ENCODE results near the gene SURF2. TPM values are rescaled to one million over a fixed set of nuclear protein-coding genes. Genes with fewer than 3 reads are reported as not detected.

SURF2 gene
- total RNA-seq, 1 experiment from 2014 or later = 103 TPM

- no peak overlapping the region for H2AFZ ChIP-seq (ENCODE audit: low read length)
- no peaks in the 10 kb centered on the region for H3K27me3 ChIP-seq (ENCODE audit: low read length)
- no peaks in the 10 kb centered on the region for H4K20me1 ChIP-seq (ENCODE audit: low read length)
- no peaks in the 10 kb centered on the region for H3K4me1 ChIP-seq (ENCODE audit: insufficient read depth, low read length)
- DNase-seq = no peak
- BruUV-seq (replicated peaks) = no TSS peak
- no peaks in the 10 kb centered on the region for H3K9me3 ChIP-seq (ENCODE audit: low read length)
- no peak for TF ChIP-seq EZH2phosphoT487 (IDR thresholded peaks at IDR 0.05; ENCODE audit: borderline replicate concordance, low read length)
- no peak for TF ChIP-seq EZH2 (IDR thresholded peaks at IDR 0.05; ENCODE audit: low read length, unreplicated experiment)
- no peak for TF ChIP-seq CTCF (conservative IDR thresholded peaks at IDR 0.05; ENCODE audit: low read depth, low read length)
- intact Hi-C loops (cut with micrococcal nuclease) = no loop called here
- POLR2A ChIA-PET (ENCODE audit: unreplicated experiment) = no interaction called here
- no peak overlapping the region for H3K9ac ChIP-seq (ENCODE audit: low read length)
- H3K79me2 ChIP-seq (ENCODE audit: low read length) = no peaks in the 10 kb centered on the region
- H3K4me3 ChIP-seq (ENCODE audit: low read length) = no peak overlapping the region
- ATAC-seq = no peak
- H3K27ac ChIP-seq (ENCODE audit: low read length) = no peak overlapping the region
- CTCF ChIA-PET = no interaction called here
- no peaks in the 10 kb centered on the region for H3F3A ChIP-seq (ENCODE audit: low read length, unreplicated experiment)
- no peak overlapping the region for H3K4me2 ChIP-seq (ENCODE audit: low read length)
- no peaks in the 10 kb centered on the region for H3K9me2 ChIP-seq (replicated peaks; ENCODE audit: low read length)
- H3K36me3 ChIP-seq (ENCODE audit: low read depth, low read length) = peaks cover 17% of the 10 kb centered on the region; the same call in 1 of the 2 replicates
Measured at GRCh38 chr9:133408042-133408441, 51.7 kb downstream of the SURF2 start.

Other genes starting within 250 kb of the SURF2 start
- 30.5 and 32.2 TPM in 2 replicates for gene RALGDS, start 235.3 kb upstream of the SURF2 start, total RNA-seq (2014; rRNA removed)
- gene GBGT1, start 192.6 kb upstream of the SURF2 start, total RNA-seq (2014; rRNA removed) = not detected in 2 replicates
- gene OBP2B, start 147.3 kb upstream of the SURF2 start, total RNA-seq (2014; rRNA removed) = not detected in 2 replicates
- gene ABO, start 81.3 kb upstream of the SURF2 start, total RNA-seq (2014; rRNA removed) = not detected in 2 replicates
- gene SURF6, start 20.4 kb upstream of the SURF2 start, total RNA-seq (2014; rRNA removed) = 28.0 TPM in 2 replicates
- 20.5 and 24.5 TPM in 2 replicates for gene MED22, start 8.4 kb upstream of the SURF2 start, total RNA-seq (2014; rRNA removed)
- 998 and 1,156 TPM in 2 replicates for gene RPL7A, start 8.3 kb upstream of the SURF2 start, total RNA-seq (2014; rRNA removed)
- gene SURF1, start 63 bp upstream of the SURF2 start, total RNA-seq (2014; rRNA removed) = 15.7 and 28.1 TPM in 2 replicates
- 161 and 173 TPM in 2 replicates for gene SURF4, start 19.5 kb downstream of the SURF2 start, total RNA-seq (2014; rRNA removed)
- gene STKLD1, start 19.8 kb downstream of the SURF2 start, total RNA-seq (2014; rRNA removed) = 0.52 and 4.1 TPM in 2 replicates
- gene REXO4, start 61.5 kb downstream of the SURF2 start, total RNA-seq (2014; rRNA removed) = 34.1 and 37.8 TPM in 2 replicates
- 0.86 and 0.95 TPM in 2 replicates for gene ADAMTS13, start 65.8 kb downstream of the SURF2 start, total RNA-seq (2014; rRNA removed)
- gene CACFD1, start 103.4 kb downstream of the SURF2 start, total RNA-seq (2014; rRNA removed) = 7.5 and 10.0 TPM in 2 replicates
- 20.5 and 21.7 TPM in 2 replicates for gene SLC2A6, start 122.5 kb downstream of the SURF2 start, total RNA-seq (2014; rRNA removed)
- gene MYMK, start 168.4 kb downstream of the SURF2 start, total RNA-seq (2014; rRNA removed) = not detected in 2 replicates
- not detected in 2 replicates for gene ADAMTSL2, start 178.2 kb downstream of the SURF2 start, total RNA-seq (2014; rRNA removed)